Measurements from ENCODE around the gene KAZN. TPM values are rescaled to one million over a fixed set of nuclear protein-coding genes. Genes with fewer than 3 reads are reported as not detected.

The KAZN gene
- total and polyA plus RNA-seq, 8 donors, result 11.1 to 37.5 (median 30.2) TPM

- no peak overlapping the region for H3K27ac ChIP-seq
- H3K36me3 ChIP-seq, result peaks cover 0 to 4% of the 10 kb centered on the region in 2 donors
- no peak for DNase-seq
- no peaks in the 10 kb centered on the region for H3K4me1 ChIP-seq
- H3K9me3 ChIP-seq, result no peaks in the 10 kb centered on the region
- no peak for TF ChIP-seq CTCF (IDR thresholded peaks at IDR 0.05)
- ATAC-seq, result no peak
- no peaks in the 10 kb centered on the region for H3K27me3 ChIP-seq
- intact Hi-C loops (cut with DNase I), result no loop called here
- no peak overlapping the region for H3K4me3 ChIP-seq
Observed at GRCh38 chr1:15070145-15070748, 471.8 kb downstream of the KAZN start.

GRCh38 chr1:15071936-15072335 lies 473.5 kb downstream of the KAZN start:
- Histone ChIP-seq H3K27ac (no peak overlapping the region), H3K9me3 (no peaks in the 10 kb centered on the region), H3K4me1 (no peaks in the 10 kb centered on the region), H3K27me3 (no peaks in the 10 kb centered on the region), H3K36me3 (no peaks in the 10 kb centered on the region), H3K4me3 (no peak overlapping the region)
- intact Hi-C loops (cut with DNase I), result no loop called here
- TF ChIP-seq CTCF (IDR thresholded peaks at IDR 0.05), result no peak
- ATAC-seq (no peak), DNase-seq (no peak)

- no peak for ATAC-seq
- Histone ChIP-seq H3K27ac (no peak overlapping the region), H3K27me3 (no peaks in the 10 kb centered on the region)
Observed at GRCh38 chr1:15073799-15074308, 475.4 kb downstream of the KAZN start.

DNA sequence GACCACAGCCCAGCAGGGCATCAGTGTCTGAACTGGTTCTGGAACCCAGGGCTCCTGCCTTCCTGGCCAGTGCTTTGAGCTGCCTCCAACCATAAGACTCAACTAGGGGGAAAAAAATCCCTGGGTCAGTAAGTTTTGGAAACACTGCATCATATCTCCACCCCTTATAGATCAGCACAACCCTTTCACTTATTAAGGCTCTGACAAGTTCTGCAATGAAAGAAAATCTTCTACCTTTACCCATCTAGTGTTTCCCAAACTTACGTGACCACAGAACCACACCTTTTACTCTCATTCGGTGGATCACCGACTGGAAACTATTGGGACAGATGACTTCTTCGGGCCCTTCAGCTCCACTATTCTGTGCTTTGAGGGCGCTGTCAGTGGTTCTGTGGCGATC lies 476.7 kb downstream of the KAZN start:
- ATAC-seq (no peak), DNase-seq (no peak)
- Histone ChIP-seq H3K4me3 (no peak overlapping the region), H3K27ac (no peak overlapping the region), H3K4me1 (no peaks in the 10 kb centered on the region), H3K9me3 (no peaks in the 10 kb centered on the region), H3K36me3 (no peaks in the 10 kb centered on the region), H3K27me3 (no peaks in the 10 kb centered on the region)
- TF ChIP-seq CTCF (IDR thresholded peaks at IDR 0.05), result no peak
- intact Hi-C loops (cut with DNase I), result no loop called here

More at GRCh38 chr1:15073799-15074308, 475.4 kb downstream of the KAZN start:
- Histone ChIP-seq H3K4me3 (no peak overlapping the region), H3K9me3 (no peaks in the 10 kb centered on the region), H3K36me3 (no peaks in the 10 kb centered on the region), H3K4me1 (no peaks in the 10 kb centered on the region)
- no peak for TF ChIP-seq CTCF (IDR thresholded peaks at IDR 0.05)
- DNase-seq, result no peak
- intact Hi-C loops (cut with DNase I), result no loop called here

DNA sequence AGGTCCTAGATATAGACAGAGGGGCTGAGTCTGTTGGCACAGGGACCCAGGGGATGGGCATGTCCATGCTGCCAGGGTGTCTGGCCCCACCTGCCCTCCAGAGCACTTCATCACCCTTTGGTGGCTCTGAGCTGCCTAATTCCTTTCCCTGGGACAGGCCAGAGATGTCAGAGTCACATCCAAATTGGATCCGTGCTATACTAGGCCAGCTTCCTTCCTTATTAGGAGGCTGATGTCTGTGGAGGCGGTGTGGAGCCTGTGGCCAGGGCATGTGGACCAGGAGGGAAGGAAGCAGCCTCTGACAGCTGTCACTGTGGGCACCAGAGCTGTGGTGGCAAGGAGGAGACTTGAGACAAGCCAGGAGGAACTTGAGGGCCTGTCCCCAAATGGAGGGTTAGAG lies 477.3 kb downstream of the KAZN start:
- Histone ChIP-seq H3K4me1 (no peaks in the 10 kb centered on the region), H3K27ac (no peak overlapping the region), H3K36me3 (no peaks in the 10 kb centered on the region), H3K4me3 (no peak overlapping the region), H3K9me3 (no peaks in the 10 kb centered on the region), H3K27me3 (no peaks in the 10 kb centered on the region)
- ATAC-seq (peak; percentile 29), DNase-seq (no peak)
- intact Hi-C loops (cut with DNase I), result no loop called here
- no peak for TF ChIP-seq CTCF (IDR thresholded peaks at IDR 0.05)

Measured in left lung (tissue), 10 donors.